Sigmoid colon (tissue), 4 donors: Measurements from ENCODE around the gene SLC37A4.
"Not testable (repeated sequence)": the region's sequence is repeated elsewhere in the genome, so short reads cannot be mapped to it uniquely, and the experiment has no call there.

Experiments
- CTCF ChIP-seq, 4 experiments: fragments of 450-650 bp in 3 of 4; fragments of 200-600 bp in 1 of 4; IDR thresholded peaks; one replicate each; pipeline ENCODE4 v1.5.1; 2016 to 2019; ENCODE audit warnings: antibody characterized with exemption in 4 of 4, mild to moderate bottlenecking in 3 of 4, moderate library complexity in 2 of 4
- POLR2A ChIP-seq, 2 donors: fragments of 450-650 bp; IDR thresholded peaks; one replicate each; pipeline ENCODE4 v1.6.1; 2016; ENCODE audit warnings: antibody characterized with exemption in 2 of 2, mild to moderate bottlenecking in 2 of 2, moderate library complexity in 2 of 2
- POLR2AphosphoS5 ChIP-seq, 4 donors: sonication (generic); formaldehyde crosslinking; IDR thresholded peaks; one replicate each; pipeline ENCODE4 v1.6.1; 2017; ENCODE audit warnings: antibody characterized with exemption in 4 of 4

- not testable (repeated sequence) for TF ChIP-seq CTCF, POLR2AphosphoS5, POLR2A (IDR thresholded peaks at IDR 0.05)
Observed at GRCh38 chr11:118984337-118984736, 46.3 kb downstream of the SLC37A4 start.
